Stimulated activated CD8-positive, alpha-beta memory T cell treated with anti-CD3 and anti-CD28 coated beads, Interleukin-7, amount 100 ng/mL, for 48 hours (primary cell): Measurements from ENCODE around the gene PGS1.

Experiments
- DNase-seq, 2 donors: peaks; one replicate each; pipeline ENCODE4 v3.0.0-alpha.2; 2020; ENCODE audit warnings: low read depth in 1 of 2; ENCODE audit errors: extremely low read depth in 1 of 2

PGS1 gene

GRCh38 chr17:78362671-78363070 is 15.8 kb upstream of the PGS1 start:
- no peak for DNase-seq

- no peak for DNase-seq
Measured at GRCh38 chr17:78364436-78365281, 13.8 kb upstream of the PGS1 start.

DNA sequence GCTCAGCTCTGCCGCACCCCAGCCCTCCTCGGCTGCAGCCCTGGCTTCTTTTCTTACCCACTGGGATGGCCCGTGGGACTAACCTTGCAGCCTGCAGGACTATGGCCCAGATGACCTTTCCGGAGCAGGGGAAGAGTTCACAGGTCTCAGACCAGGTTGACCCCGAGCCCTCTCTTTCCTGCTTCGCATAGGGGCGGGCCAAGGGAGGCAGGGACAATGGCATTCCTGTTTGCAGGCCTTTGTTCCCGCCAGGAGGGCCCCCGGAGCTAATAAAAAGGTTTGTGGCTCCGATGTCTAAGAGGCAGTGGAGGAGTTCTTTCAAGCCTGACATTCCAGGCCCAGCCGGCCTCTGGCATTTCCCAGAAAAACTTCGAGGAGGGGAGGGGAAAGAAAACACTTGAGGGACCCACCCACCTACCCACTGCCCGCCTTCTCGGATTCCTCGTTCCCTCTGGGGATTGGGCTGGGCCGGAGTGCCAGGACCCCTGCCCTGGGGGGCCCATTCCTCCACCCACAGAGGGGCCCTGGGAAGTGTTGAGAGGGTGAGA is 12.8 kb upstream of the PGS1 start:
- no peak for DNase-seq

GRCh38 chr17:78366109-78366848 is 12.2 kb upstream of the PGS1 start:
- no peak for DNase-seq

GRCh38 chr17:78367193-78367592 is 11.3 kb upstream of the PGS1 start:
- DNase-seq, result no peak

DNA sequence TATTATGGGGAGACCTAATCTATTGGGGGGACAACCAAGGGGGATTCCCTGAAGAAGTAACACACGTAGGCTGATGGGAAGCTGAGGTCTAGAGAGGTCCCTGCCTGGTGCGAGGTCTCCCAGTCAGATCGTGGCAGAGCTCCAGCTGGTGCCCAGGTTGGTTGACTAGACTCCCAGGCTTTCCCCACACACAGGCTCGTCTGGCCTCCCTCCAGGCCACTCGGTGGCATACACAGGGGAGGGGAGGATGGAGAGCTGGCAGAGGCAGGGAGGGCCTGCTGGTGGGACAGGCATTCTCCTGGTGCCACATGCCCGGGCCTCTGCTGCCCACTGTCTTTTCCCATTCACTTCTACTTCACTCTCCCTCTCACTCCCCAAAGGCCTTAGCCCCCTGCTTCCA is 10.1 kb upstream of the PGS1 start:
- no peak for DNase-seq

GRCh38 chr17:78368854-78369495 is 9.5 kb upstream of the PGS1 start:
- DNase-seq, result no peak

- no peak for DNase-seq
Measured at GRCh38 chr17:78369791-78370381, 8.6 kb upstream of the PGS1 start.

DNA sequence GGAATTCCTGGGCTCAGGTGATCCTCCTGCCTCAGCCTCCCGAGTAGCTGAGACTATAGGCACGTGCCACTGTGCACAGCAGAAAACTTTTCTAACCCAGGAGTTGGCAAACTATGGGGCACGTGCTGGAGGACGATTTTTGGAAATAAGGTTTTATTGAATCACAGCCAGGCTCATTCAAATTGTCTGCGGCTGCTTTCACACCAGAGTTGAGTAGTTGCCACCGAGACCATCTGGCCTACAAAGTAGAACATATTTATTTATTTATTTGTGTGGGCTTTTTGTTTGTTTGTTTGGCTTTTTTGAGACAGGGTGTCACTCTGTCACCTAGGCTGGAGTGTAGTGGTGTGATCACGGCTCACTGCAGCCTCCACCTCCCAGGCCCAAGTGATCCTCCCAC is 7.4 kb upstream of the PGS1 start:
- no peak for DNase-seq

DNA sequence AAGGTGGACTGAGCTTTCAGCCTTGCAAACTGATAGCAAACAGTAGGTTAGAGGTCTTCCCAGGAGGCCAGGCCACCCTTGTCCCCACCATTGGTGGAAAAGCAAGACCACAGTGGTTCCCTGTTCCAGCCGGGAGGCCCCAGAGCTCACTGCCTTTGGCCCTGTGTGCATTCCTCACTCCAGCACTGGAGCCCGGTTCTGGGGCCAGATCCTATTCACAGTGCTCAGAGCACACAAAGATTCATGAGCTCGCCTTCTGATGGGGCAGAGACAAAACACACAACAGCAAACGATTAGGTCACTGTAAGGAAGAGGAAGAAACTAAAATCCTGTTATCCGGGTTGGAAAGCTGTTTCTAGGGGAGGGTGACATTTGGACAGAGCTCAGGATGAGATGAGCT is 5.6 kb upstream of the PGS1 start:
- DNase-seq, result no peak

GRCh38 chr17:78374189-78374588 is 4.3 kb upstream of the PGS1 start:
- DNase-seq, result no peak

- DNase-seq, result no peak
Measured at GRCh38 chr17:78374631-78375274, 3.7 kb upstream of the PGS1 start.

- DNase-seq, result no peak
Measured at GRCh38 chr17:78375401-78376151, 2.9 kb upstream of the PGS1 start.

DNA sequence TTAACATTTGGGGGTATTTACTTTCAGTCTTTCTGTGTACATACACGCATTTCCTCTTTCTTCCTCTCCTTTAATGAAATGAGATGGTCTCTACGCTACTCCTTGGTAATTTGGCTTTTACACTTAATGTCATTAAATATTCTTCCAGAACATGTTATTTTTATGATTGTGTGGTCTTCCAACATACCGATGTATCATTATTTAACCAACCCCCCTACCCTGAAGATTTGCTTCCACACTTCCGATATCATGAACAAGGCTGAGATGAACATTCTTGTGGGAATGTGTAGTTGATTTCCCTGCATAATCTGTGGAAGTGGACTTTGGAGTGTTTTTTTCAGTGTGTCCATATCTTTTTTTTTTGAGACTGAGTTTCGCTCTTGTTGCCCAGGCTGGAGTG is 2.3 kb upstream of the PGS1 start:
- DNase-seq, result no peak

- no peak for DNase-seq
Measured at GRCh38 chr17:78377858-78378224, 608 bp upstream of the PGS1 start.

DNA sequence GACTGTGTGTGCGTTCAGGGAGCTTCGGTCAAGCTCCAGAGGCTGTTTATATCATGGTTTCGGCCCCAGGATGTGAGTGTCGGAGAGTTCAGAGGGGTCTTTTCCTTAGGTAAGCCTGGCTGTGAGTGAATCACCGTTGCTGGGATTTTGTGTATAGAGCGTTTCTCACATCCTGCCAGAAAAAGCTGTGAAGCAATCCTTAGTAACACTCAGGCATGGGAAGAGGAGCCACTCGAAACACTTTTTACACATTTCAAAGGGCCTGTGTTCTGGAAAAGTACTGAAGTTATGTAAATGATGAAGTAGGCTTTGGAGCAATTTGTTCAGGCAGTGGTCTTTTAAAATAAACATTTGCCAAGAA is 662 bp downstream of the PGS1 start:
- no peak for DNase-seq

GRCh38 chr17:78380370-78380769 is 1.9 kb downstream of the PGS1 start:
- DNase-seq, result no peak

DNA sequence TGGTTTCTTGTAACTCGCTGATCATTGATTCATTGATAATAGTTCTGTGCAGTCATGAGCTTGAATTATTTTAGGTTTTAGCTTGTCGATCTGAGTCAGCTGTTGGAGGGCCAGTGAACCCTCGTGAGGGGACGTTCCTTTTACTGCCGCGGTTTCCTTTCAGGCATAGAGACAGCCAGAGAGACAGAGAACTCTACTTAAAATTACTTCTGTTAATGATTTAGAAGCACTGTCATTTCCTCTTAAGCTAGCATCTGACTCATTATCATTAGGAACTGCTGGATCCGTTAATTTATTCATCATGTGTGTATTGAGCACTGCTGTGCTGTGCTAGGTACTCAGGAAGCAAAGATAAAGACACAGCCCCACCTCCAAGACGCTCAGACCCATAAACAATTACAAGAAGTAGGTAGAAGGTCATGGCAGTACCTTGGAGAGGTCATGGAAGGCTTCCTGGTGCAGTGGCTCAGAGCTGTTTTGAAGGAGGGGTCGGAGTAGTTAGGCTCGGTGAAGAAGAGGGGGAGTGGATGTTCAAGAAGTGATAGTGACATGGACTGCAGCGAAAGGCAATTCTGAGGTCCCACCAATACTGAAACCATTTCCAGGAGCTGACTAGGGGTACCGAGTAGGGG is 3.3 kb downstream of the PGS1 start:
- DNase-seq, result no peak

GRCh38 chr17:78383725-78384471 is 5.4 kb downstream of the PGS1 start:
- peak in 1 of 2 donors; percentile 77 for DNase-seq
